CD14-positive monocyte (primary cell): Measurements from ENCODE around the gene PHLDA2. TPM values are rescaled to one million over a fixed set of nuclear protein-coding genes. Genes with fewer than 3 reads are reported as not detected.

ENCODE experiments used
- DNase-seq, 3 donors: peaks; one replicate each; pipeline ENCODE4 v3.0.0-alpha.2; 2011 to 2022
- H2AFZ ChIP-seq: 2 replicates; pipeline ENCODE4 v1.6.0; 2012; ENCODE audit warnings: mild to moderate bottlenecking, low read depth, low read length, inconsistent platforms; ENCODE audit not compliant: insufficient read depth, poor library complexity, severe bottlenecking
- H3K27ac ChIP-seq, 2 donors: 1 replicate in 1 of 2; 2 replicates in 1 of 2; pipeline ENCODE4 v1.5.1; 2012 to 2013; ENCODE audit warnings: low read length in 2 of 2, control low read depth in 1 of 2, inconsistent platforms in 1 of 2, low read depth in 1 of 2, mild to moderate bottlenecking in 1 of 2
- H3K27me3 ChIP-seq, 2 donors: one replicate each; pipeline versions ENCODE4 v1.6.0 to v1.6.1; 2011 to 2013; ENCODE audit warnings: low read length in 2 of 2; ENCODE audit not compliant: control insufficient read depth in 2 of 2, insufficient read depth in 2 of 2
- H3K36me3 ChIP-seq, 2 donors: replicated peaks in 1 of 2; 1 replicate in 1 of 2; 2 replicates in 1 of 2; pipeline versions ENCODE4 v1.5.1 to v1.6.1; 2012 to 2013; ENCODE audit warnings: low read length in 2 of 2, control low read depth in 1 of 2, inconsistent platforms in 1 of 2, mild to moderate bottlenecking in 1 of 2; ENCODE audit not compliant: insufficient read depth in 2 of 2, control insufficient read depth in 1 of 2
- H3K4me1 ChIP-seq, 2 donors: 1 replicate in 1 of 2; 2 replicates in 1 of 2; pipeline versions ENCODE4 v1.5.1 to v1.6.1; 2012 to 2013; ENCODE audit warnings: low read length in 2 of 2, control low read depth in 1 of 2, inconsistent platforms in 1 of 2, mild to moderate bottlenecking in 1 of 2, moderate library complexity in 1 of 2; ENCODE audit not compliant: insufficient read depth in 2 of 2, control insufficient read depth in 1 of 2
- H3K4me2 ChIP-seq: replicated peaks from 2 replicates; pipeline ENCODE3; 2012; ENCODE audit warnings: low read length, moderate library complexity, mild to moderate bottlenecking; ENCODE audit not compliant: poor library complexity, severe bottlenecking; ENCODE audit errors: extremely low read depth
- H3K4me3 ChIP-seq, 3 experiments: fragments of 200-600 bp in 1 of 3; sonication (generic) in 1 of 3; replicated peaks in 1 of 3; 1 replicate in 2 of 3; 2 replicates in 1 of 3; pipeline ENCODE4 v1.5.1; 2011 to 2013; ENCODE audit warnings: low read length in 3 of 3, mild to moderate bottlenecking in 3 of 3, control low read depth in 2 of 3, low read depth in 2 of 3, inconsistent platforms in 1 of 3, moderate library complexity in 1 of 3
- H3K79me2 ChIP-seq: 2 replicates; pipeline ENCODE4 v1.6.0; 2012; ENCODE audit warnings: mild to moderate bottlenecking, control low read depth, inconsistent platforms, low read length, moderate library complexity; ENCODE audit not compliant: insufficient read depth
- H3K9ac ChIP-seq: 2 replicates; pipeline ENCODE4 v1.6.0; 2017; ENCODE audit warnings: low read length, mild to moderate bottlenecking; ENCODE audit not compliant: insufficient read depth, poor library complexity, severe bottlenecking
- H3K9me3 ChIP-seq, 2 donors: replicated peaks in 1 of 2; 1 replicate in 1 of 2; 2 replicates in 1 of 2; pipeline versions ENCODE4 v1.5.1 to v1.6.1; 2012 to 2013; ENCODE audit warnings: low read length in 2 of 2, control low read depth in 1 of 2; ENCODE audit not compliant: control insufficient read depth in 1 of 2, insufficient read depth in 1 of 2
- H4K20me1 ChIP-seq: 2 replicates; pipeline ENCODE4 v1.6.0; 2012; ENCODE audit warnings: mild to moderate bottlenecking, low read length, control low read depth, moderate library complexity; ENCODE audit not compliant: insufficient read depth
- H3K27ac Mint-ChIP-seq, 7 donors: one replicate each; pipeline ENCODE4 v1.8.0; 2020; ENCODE audit warnings: mild to moderate bottlenecking in 7 of 7, mixed read lengths in 7 of 7, moderate library complexity in 6 of 7, inconsistent platforms in 2 of 7
- H3K27me3 Mint-ChIP-seq, 3 donors: one replicate each; pipeline ENCODE4 v1.8.0; 2021 to 2022; ENCODE audit warnings: low read depth in 3 of 3, mild to moderate bottlenecking in 3 of 3, mixed read lengths in 3 of 3, moderate library complexity in 3 of 3, inconsistent platforms in 1 of 3
- H3K36me3 Mint-ChIP-seq, 2 donors: one replicate each; pipeline ENCODE4 v1.8.0; 2020; ENCODE audit warnings: mixed read lengths in 2 of 2, inconsistent platforms in 1 of 2, mild to moderate bottlenecking in 1 of 2
- H3K4me1 Mint-ChIP-seq: one replicate; pipeline ENCODE4 v1.8.0; 2020; ENCODE audit warnings: mild to moderate bottlenecking, mixed read lengths
- H3K4me3 Mint-ChIP-seq, 2 donors: one replicate each; pipeline ENCODE4 v1.8.0; 2020; ENCODE audit warnings: mild to moderate bottlenecking in 2 of 2, mixed read lengths in 2 of 2, moderate library complexity in 1 of 2
- H3K9me3 Mint-ChIP-seq, 7 donors: one replicate each; pipeline ENCODE4 v1.8.0; 2020 to 2022; ENCODE audit warnings: mixed read lengths in 7 of 7, mild to moderate bottlenecking in 6 of 7, moderate library complexity in 6 of 7, inconsistent platforms in 2 of 7
- CTCF ChIP-seq: fragments of 200-600 bp; IDR thresholded peaks from one replicate; pipeline ENCODE4 v1.8.0; 2022; ENCODE audit warnings: antibody characterized with exemption, mild to moderate bottlenecking
- WGBS: methylation state at CpG from one replicate; pipeline ENCODE4 v1.1.5; 2013; ENCODE audit warnings: missing lambda C conversion rate; ENCODE audit not compliant: insufficient coverage; 5-methylcytosine and 5-hydroxymethylcytosine counted together
- intact Hi-C, 2 donors: fragments of 100-400 bp; cut with micrococcal nuclease; formaldehyde crosslinking; loops; one replicate each; pipeline versions ENCODE4 v1.15.0 to v1.15.1; 2023
- polyA plus RNA-seq, 3 donors: library from polyadenylated mRNA; depleted of rRNA in 1 of 3; unstranded in 2 of 3; stranded (reverse) in 1 of 3; fragments of 300-500 nt in 2 of 3; fragments of >200 nt in 1 of 3; fragmentation: Illumina TruSeq in 2 of 3; gene quantifications; 1 replicate in 2 of 3; 2 replicates in 1 of 3; pipeline ENCODE4 v1.2.3, GENCODE V29; 2012 to 2021

The PHLDA2 gene
- polyA plus RNA-seq, 3 donors: 2.6 to 54.5 (median 4.7) TPM

DNA sequence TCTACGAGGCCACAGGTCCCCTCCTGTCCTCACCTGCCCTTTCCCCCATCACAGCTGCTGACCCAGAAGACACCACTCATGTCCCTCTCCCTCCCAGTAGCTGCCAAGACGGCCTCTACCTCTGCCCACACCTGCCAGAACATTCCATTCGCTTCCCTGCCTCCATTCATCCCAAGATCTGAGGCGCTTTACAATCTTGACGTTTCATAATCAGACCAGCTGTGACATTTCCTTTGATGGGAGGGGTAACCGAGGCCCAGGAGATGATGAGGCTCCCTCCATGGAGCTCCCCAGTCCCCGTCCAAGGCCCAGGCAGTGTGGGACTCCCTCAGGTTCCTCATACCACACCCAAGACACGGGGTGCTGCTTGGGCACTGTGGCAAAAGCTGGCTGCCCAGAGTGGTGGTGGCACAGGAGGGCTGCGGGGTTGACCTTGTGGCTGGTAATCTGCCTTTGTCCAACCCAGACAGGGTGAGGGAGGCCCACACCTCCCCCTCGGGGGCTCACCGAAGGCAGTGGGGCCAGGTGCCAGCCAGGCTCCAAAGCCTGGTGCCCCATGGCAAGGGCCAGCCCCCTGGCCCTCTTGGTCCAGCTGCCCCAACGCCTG is 17.3 kb downstream of the PHLDA2 start:
- TF ChIP-seq CTCF: no peak
- 68% methylated on average over 7 of the region's 12 CpGs for WGBS
- Histone ChIP-seq H3K4me3 (no peak overlapping the region), H3K9ac (no peak overlapping the region), H3K27me3 (peaks cover 0 to 3% of the 10 kb centered on the region in 2 donors), H3K9me3 (no peaks in the 10 kb centered on the region), H3K4me2 (no peak overlapping the region), H3K36me3 (no peaks in the 10 kb centered on the region), H4K20me1 (peaks cover 19% of the 10 kb centered on the region), H3K27ac (no peak overlapping the region), H3K79me2 (no peaks in the 10 kb centered on the region), H2AFZ (no peak overlapping the region), H3K4me1 (no peaks in the 10 kb centered on the region)
- H3K36me3 Mint-ChIP-seq: peaks cover 6 to 29% of the 10 kb centered on the region in 2 donors
- no peak for DNase-seq
- peaks cover 15% of the 10 kb centered on the region for H3K4me1 Mint-ChIP-seq
- no peak overlapping the region for H3K4me3 Mint-ChIP-seq
- H3K9me3 Mint-ChIP-seq: peaks cover 0 to 5% (median 2%) of the 10 kb centered on the region in 7 donors
- peaks cover 17 to 30% (median 20%) of the 10 kb centered on the region in 3 donors for H3K27me3 Mint-ChIP-seq
- intact Hi-C loops: no loop called here
- H3K27ac Mint-ChIP-seq: peak overlapping the region in 1 of 7 donors; percentile 55

- Histone ChIP-seq H3K4me2 (no peak overlapping the region), H3K4me1 (no peaks in the 10 kb centered on the region), H3K4me3 (no peak overlapping the region), H3K27ac (no peak overlapping the region), H3K9me3 (no peaks in the 10 kb centered on the region), H3K27me3 (peaks cover 0 to 3% of the 10 kb centered on the region in 2 donors), H3K9ac (no peak overlapping the region), H3K36me3 (no peaks in the 10 kb centered on the region), H2AFZ (no peak overlapping the region), H3K79me2 (no peaks in the 10 kb centered on the region), H4K20me1 (peaks cover 19% of the 10 kb centered on the region)
- Mint-ChIP-seq H3K4me1 (peaks cover 15% of the 10 kb centered on the region), H3K36me3 (peaks cover 6 to 35% of the 10 kb centered on the region in 2 donors), H3K27me3 (peaks cover 17 to 32% (median 20%) of the 10 kb centered on the region in 3 donors), H3K27ac (no peak overlapping the region), H3K4me3 (no peak overlapping the region), H3K9me3 (peaks cover 0 to 7% (median 4%) of the 10 kb centered on the region in 7 donors)
- no peak for DNase-seq
- WGBS: 96% methylated on average over 16 of the region's 18 CpGs
- TF ChIP-seq CTCF: no peak
- intact Hi-C loops: no loop called here
These were observed 18.0 kb downstream of the PHLDA2 start for GRCh38 chr11:2911088-2911784.
